ENCODE results near the gene SUMF1.

- TF ChIP-seq, protein P1, sequence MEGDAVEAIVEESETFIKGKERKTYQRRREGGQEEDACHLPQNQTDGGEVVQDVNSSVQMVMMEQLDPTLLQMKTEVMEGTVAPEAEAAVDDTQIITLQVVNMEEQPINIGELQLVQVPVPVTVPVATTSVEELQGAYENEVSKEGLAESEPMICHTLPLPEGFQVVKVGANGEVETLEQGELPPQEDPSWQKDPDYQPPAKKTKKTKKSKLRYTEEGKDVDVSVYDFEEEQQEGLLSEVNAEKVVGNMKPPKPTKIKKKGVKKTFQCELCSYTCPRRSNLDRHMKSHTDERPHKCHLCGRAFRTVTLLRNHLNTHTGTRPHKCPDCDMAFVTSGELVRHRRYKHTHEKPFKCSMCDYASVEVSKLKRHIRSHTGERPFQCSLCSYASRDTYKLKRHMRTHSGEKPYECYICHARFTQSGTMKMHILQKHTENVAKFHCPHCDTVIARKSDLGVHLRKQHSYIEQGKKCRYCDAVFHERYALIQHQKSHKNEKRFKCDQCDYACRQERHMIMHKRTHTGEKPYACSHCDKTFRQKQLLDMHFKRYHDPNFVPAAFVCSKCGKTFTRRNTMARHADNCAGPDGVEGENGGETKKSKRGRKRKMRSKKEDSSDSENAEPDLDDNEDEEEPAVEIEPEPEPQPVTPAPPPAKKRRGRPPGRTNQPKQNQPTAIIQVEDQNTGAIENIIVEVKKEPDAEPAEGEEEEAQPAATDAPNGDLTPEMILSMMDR (IDR thresholded peaks at IDR 0.05), result no peak
- TF ChIP-seq POLR2AphosphoS5 (IDR thresholded peaks at IDR 0.05), result no peak
- TF ChIP-seq POLR2A (IDR thresholded peaks at IDR 0.05), result no peak
These were observed 43.1 kb upstream of the SUMF1 start for GRCh38 chr3:4509983-4510755.
